ENCODE data around the gene IHH.

The IHH gene

DNA sequence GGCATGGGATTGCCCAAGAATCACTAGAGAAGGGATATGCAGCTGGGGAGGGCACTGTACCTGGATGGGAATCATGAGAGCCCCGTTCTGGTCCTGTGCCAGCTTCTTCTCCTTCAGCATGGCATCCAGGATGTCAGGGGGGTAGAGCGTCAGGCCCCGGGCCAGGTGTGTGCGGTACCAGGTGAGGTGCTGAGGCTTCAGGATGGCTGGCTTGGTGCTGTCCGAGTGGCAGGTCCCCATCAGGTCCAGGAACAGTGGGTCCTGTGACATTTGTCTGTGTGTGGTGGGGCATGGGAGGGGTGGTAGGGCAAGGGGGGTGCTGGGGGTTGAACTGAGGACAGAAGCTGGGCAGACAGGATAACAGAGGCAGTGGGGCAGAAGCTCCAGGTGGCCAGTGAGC is 32.6 kb downstream of the IHH start:
- TF ChIP-seq, protein P1, sequence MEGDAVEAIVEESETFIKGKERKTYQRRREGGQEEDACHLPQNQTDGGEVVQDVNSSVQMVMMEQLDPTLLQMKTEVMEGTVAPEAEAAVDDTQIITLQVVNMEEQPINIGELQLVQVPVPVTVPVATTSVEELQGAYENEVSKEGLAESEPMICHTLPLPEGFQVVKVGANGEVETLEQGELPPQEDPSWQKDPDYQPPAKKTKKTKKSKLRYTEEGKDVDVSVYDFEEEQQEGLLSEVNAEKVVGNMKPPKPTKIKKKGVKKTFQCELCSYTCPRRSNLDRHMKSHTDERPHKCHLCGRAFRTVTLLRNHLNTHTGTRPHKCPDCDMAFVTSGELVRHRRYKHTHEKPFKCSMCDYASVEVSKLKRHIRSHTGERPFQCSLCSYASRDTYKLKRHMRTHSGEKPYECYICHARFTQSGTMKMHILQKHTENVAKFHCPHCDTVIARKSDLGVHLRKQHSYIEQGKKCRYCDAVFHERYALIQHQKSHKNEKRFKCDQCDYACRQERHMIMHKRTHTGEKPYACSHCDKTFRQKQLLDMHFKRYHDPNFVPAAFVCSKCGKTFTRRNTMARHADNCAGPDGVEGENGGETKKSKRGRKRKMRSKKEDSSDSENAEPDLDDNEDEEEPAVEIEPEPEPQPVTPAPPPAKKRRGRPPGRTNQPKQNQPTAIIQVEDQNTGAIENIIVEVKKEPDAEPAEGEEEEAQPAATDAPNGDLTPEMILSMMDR (IDR thresholded peaks at IDR 0.05; ENCODE audit: extremely low read depth, insufficient read depth, missing control alignments) = no peak

DNA sequence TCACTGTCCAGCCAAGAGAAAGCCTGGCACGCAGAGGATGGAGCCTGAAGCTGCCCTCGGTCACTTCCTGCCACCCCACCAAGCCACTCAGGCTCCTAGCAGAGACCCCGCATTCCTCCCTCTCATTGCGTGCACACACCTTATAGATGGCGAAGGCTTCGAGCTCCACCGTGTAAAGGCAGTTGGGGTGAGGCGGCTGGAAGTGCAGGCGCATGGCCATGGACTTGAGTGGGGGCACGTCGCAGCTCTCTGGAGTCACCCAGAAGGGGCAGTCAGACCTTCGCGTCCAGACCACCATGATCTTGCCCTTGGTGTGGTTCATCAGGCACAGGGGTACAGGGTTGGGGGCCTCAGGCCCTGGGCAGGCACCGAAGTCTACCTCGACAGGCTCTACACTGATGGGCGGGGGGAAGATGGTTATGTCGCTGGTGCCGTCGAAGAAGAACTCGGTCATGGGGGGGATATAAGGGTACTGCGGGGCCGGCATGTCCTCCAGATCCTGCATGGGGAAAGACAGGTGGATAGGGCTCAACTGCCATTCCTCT is 33.1 kb downstream of the IHH start:
- TF ChIP-seq, protein P1 (IDR thresholded peaks at IDR 0.05; ENCODE audit: extremely low read depth, insufficient read depth, missing control alignments) = no peak
- DNase-seq (ENCODE audit: low spot score) = no peak
- in situ Hi-C loops (cut with MboI; ENCODE audit: low pct_unique_long_range_greater_than_20kb, low sequenced_read_pairs, unreplicated experiment) = no loop called here

More for the DNA sequence above, 32.6 kb downstream of the IHH start:
- in situ Hi-C loops (cut with MboI; ENCODE audit: low pct_unique_long_range_greater_than_20kb, low sequenced_read_pairs, unreplicated experiment) = no loop called here
- DNase-seq (ENCODE audit: low spot score) = no peak

DNA sequence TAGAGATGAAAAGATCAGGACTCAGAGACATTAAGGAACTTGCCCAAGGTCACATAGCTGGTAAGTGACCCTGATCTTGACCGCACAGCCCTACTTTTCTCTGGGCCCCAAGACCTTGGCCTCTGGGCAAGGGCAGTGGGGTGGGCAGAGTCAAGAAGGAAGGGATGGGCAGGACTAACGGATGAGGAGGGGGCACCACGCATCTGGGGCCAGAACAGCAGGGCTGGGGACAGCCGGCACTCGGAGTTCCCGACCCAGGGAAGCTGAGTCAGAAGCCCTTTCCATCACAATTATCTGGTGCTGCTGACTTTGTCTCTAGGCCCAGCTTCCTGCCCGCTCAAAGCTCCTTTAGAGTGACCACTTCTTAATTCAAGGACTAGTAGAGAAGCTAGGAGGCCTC is 33.8 kb downstream of the IHH start:
- in situ Hi-C loops (cut with MboI; ENCODE audit: low pct_unique_long_range_greater_than_20kb, low sequenced_read_pairs, unreplicated experiment) = no loop called here
- no peak for DNase-seq (ENCODE audit: low spot score)
- TF ChIP-seq, protein P1 (IDR thresholded peaks at IDR 0.05; ENCODE audit: extremely low read depth, insufficient read depth, missing control alignments) = no peak

DNA sequence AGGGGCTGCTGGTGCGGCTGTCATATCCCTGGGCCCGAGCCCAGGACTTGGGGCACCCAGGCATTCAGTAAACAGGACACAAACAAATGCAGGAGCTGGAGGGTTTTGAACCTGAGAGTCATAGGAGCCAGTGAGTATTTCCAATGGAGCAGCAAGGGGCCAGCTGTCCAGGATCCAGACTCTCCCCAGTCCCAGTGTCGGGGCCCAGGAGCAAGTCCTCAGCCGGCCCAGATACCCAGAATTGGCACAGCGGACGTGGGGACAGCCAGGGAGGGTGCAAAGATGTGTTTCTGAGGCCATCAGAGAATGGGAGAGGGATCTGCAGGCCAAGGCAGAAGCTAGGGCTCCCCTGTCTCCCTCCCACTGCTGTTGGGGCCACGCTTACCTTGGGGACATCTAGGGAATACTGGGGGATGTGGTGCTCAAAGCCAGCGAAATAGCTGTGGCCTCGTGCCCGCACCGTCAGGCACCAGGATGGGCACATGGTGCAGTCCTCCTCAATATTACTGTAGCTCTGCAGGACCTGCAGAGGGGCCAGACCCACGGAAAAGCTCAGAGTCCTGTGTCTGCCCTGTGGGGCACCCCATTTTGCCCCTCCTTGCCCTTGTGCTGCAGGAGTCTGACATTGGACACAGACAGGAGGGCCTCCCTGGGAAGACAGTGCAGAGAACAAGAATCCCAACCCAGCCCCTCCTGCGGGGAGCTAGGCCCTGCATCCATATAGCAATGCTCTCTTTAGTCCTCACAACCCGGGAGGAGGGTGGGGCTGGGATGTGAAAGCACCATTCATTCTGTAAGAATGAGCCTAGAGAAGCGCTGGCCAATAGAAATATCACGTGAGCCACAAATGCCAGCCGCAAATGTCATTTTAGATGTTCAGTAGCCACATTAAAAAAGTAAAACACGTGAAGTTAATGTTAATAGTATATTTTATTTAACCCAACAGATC is 34.8 kb downstream of the IHH start:
- in situ Hi-C loops (cut with MboI; ENCODE audit: low pct_unique_long_range_greater_than_20kb, low sequenced_read_pairs, unreplicated experiment) = no loop called here
- no peak for DNase-seq (ENCODE audit: low spot score)
- TF ChIP-seq, protein P1 (IDR thresholded peaks at IDR 0.05; ENCODE audit: extremely low read depth, insufficient read depth, missing control alignments) = no peak

DNA sequence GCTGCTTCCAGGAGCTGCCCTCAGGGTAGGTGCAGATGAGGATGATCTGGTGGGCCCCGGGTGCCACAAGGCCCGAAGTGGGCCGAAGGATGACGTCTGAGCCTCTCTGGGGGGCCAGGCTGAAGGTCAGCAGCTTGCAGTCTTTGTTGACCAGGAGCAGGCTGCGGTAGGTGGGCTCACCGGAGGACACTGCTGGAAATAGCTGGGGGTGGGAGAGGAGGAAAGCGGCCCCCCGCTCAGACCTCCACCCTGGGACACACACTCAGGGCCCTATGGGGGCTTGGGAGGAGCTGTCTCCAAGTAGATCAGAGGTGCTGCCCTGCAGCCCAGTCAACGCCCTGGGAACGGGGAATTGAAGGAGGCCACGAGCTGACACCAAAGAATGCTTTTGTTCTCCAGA is 36.7 kb downstream of the IHH start:
- in situ Hi-C loops (cut with MboI; ENCODE audit: low pct_unique_long_range_greater_than_20kb, low sequenced_read_pairs, unreplicated experiment) = no loop called here
- TF ChIP-seq, protein P1 (IDR thresholded peaks at IDR 0.05; ENCODE audit: extremely low read depth, insufficient read depth, missing control alignments) = no peak
- no peak for DNase-seq (ENCODE audit: low spot score)

DNA sequence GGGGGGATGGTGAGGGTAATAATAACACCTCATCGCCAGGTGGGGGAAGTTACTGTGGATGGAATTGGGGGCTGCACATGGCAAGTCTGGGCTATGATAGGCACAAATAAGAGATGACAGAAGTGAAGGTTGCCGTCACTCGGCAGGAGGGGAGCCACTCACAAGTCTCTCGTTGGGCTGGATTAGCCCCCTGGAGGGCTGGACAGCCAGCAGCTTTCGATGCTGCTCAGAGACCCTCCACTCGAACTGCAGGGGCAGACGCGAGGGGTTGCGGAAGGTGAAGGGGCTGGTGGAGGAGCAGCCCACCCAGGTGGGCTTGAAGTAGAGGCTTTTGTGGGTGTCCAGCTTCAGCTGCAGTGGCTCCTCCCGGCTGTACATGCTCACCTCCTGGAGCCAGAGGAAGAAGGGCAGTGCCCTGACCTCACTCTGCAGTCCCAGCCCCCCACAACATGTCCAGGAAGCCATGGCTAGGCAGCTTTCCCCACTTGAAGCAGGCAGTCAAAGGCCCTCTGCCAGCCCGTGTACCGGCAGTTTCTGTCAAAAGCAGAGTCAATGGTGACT is 37.6 kb downstream of the IHH start:
- DNase-seq (ENCODE audit: low spot score) = no peak
- TF ChIP-seq, protein P1 (IDR thresholded peaks at IDR 0.05; ENCODE audit: extremely low read depth, insufficient read depth, missing control alignments) = no peak
- in situ Hi-C loops (cut with MboI; ENCODE audit: low pct_unique_long_range_greater_than_20kb, low sequenced_read_pairs, unreplicated experiment) = no loop called here

Measured in GM13977 (cell line).